GM23338 (cell line): ENCODE results near the gene SLC50A1. TPM values are rescaled to one million over a fixed set of nuclear protein-coding genes. Genes with fewer than 3 reads are reported as not detected.

Source experiments
- ATAC-seq: fragments of 200-7000 bp; cut with Tn5 transposase; 3 replicates; pipeline ENCODE4 v1.9.1; 2020
- DNase-seq: peaks from one replicate; pipeline ENCODE4 v3.0.0-alpha.2; 2015; ENCODE audit warnings: low spot score
- H2AFZ ChIP-seq: fragments of 200-600 bp; sonication (generic); 2 replicates; pipeline ENCODE4 v1.8.0; 2016; ENCODE audit warnings: antibody characterized with exemption, mild to moderate bottlenecking, moderate library complexity
- H3F3A ChIP-seq: fragments of 200-600 bp; sonication (generic); replicated peaks from 2 replicates; pipeline ENCODE4 v1.8.0; 2017; ENCODE audit warnings: antibody characterized with exemption, mixed run types, low read depth
- H3K27ac ChIP-seq: fragments of 200-600 bp; sonication (generic); 2 replicates; pipeline ENCODE4 v1.6.1; 2016; ENCODE audit warnings: low read depth
- H3K27me3 ChIP-seq: fragments of 200-600 bp; sonication (generic); 2 replicates; pipeline ENCODE4 v1.8.0; 2016; ENCODE audit warnings: mild to moderate bottlenecking, mixed run types, moderate library complexity; ENCODE audit not compliant: insufficient read depth
- H3K36me3 ChIP-seq: fragments of 200-600 bp; sonication (generic); 2 replicates; pipeline ENCODE4 v1.8.0; 2016; ENCODE audit warnings: mild to moderate bottlenecking; ENCODE audit not compliant: insufficient read depth
- H3K4me1 ChIP-seq: fragments of 200-600 bp; sonication (generic); 2 replicates; pipeline ENCODE4 v1.8.0; 2016; ENCODE audit warnings: mild to moderate bottlenecking, moderate library complexity; ENCODE audit not compliant: insufficient read depth
- H3K4me2 ChIP-seq: fragments of 200-600 bp; sonication (generic); 2 replicates; pipeline ENCODE4 v1.7.1; 2017; ENCODE audit warnings: mixed run types
- H3K4me3 ChIP-seq: fragments of 200-600 bp; sonication (generic); 2 replicates; pipeline ENCODE4 v1.6.1; 2016; ENCODE audit warnings: mixed run types
- H3K79me2 ChIP-seq: fragments of 200-600 bp; sonication (generic); replicated peaks from 2 replicates; pipeline ENCODE4 v1.8.0; 2017; ENCODE audit warnings: mild to moderate bottlenecking; ENCODE audit not compliant: insufficient read depth
- H3K9me2 ChIP-seq: fragments of 200-600 bp; sonication (generic); 2 replicates; pipeline ENCODE4 v1.8.0; 2017; ENCODE audit not compliant: insufficient read depth
- H4K20me1 ChIP-seq: fragments of 200-600 bp; sonication (generic); replicated peaks from 2 replicates; pipeline ENCODE4 v1.8.0; 2017; ENCODE audit warnings: mild to moderate bottlenecking; ENCODE audit not compliant: insufficient read depth
- H3K27ac Mint-ChIP-seq: 2 replicates; pipeline ENCODE4 v1.8.0; 2020; ENCODE audit warnings: inconsistent platforms, mild to moderate bottlenecking, moderate library complexity, mixed read lengths
- H3K27me3 Mint-ChIP-seq: 3 replicates; pipeline ENCODE4 v1.8.0; 2022; ENCODE audit warnings: low read depth, mild to moderate bottlenecking, moderate library complexity, mixed read lengths, inconsistent platforms; ENCODE audit not compliant: insufficient read depth, poor library complexity
- H3K36me3 Mint-ChIP-seq: 3 replicates; pipeline ENCODE4 v1.8.0; 2021; ENCODE audit warnings: low read depth, mild to moderate bottlenecking, inconsistent platforms, moderate library complexity, mixed read lengths
- H3K4me1 Mint-ChIP-seq: 3 replicates; pipeline ENCODE4 v1.8.0; 2020; ENCODE audit warnings: mild to moderate bottlenecking, inconsistent platforms, mixed read lengths
- H3K4me3 Mint-ChIP-seq: 3 replicates; pipeline ENCODE4 v1.8.0; 2021; ENCODE audit warnings: moderate library complexity, mild to moderate bottlenecking, inconsistent platforms, mixed read lengths
- H3K9me3 Mint-ChIP-seq: 3 replicates; pipeline ENCODE4 v1.8.0; 2020; ENCODE audit warnings: moderate library complexity, mild to moderate bottlenecking, inconsistent platforms, mixed read lengths
- CREB1 ChIP-seq: fragments of 250-450 bp; sonication (Bioruptor Pico); IDR thresholded peaks from 2 replicates; pipeline ENCODE4 v1.5.0; 2020; ENCODE audit warnings: low read depth, mild to moderate bottlenecking, moderate library complexity
- EZH2 ChIP-seq: fragments of 200-600 bp; sonication (generic); IDR thresholded peaks from one replicate; pipeline ENCODE4 v1.8.0; 2017; ENCODE audit warnings: antibody characterized with exemption, mild to moderate bottlenecking, low read depth; ENCODE audit not compliant: unreplicated experiment
- POLR2AphosphoS5 ChIP-seq: IDR thresholded peaks from 2 replicates; pipeline ENCODE4 v1.6.1; 2016; ENCODE audit warnings: antibody characterized with exemption, low read depth
- ZNF114 ChIP-seq: fragments of 250-450 bp; sonication (Bioruptor Pico); IDR thresholded peaks from 2 replicates; pipeline ENCODE4 v1.5.0; 2020; ENCODE audit warnings: mild to moderate bottlenecking, moderate library complexity
- ZNF331 ChIP-seq: fragments of 250-450 bp; sonication (Bioruptor Pico); IDR thresholded peaks from 2 replicates; pipeline ENCODE4 v1.5.0; 2020; ENCODE audit warnings: low read depth, mild to moderate bottlenecking, moderate library complexity
- ZNF462 ChIP-seq: fragments of 250-450 bp; sonication (Bioruptor Pico); IDR thresholded peaks from 2 replicates; pipeline ENCODE4 v1.5.0; 2020; ENCODE audit warnings: mild to moderate bottlenecking, moderate library complexity
- polyA plus RNA-seq: library from polyadenylated mRNA; unstranded; fragments of >200 nt; fragmentation: Nextera tagmentation; extraction: Ambion mirVana; gene quantifications from 2 replicates; pipeline ENCODE4 v1.2.1, GENCODE V29; 2016
- total RNA-seq: library from RNA; depleted of rRNA; stranded (reverse); fragments of >200 nt; shearing (Covaris generic); gene quantifications from 2 replicates; pipeline ENCODE4 v1.2.3, GENCODE V29; 2014
- TF ChIP-seq, protein P1 (sequence below): IDR thresholded peaks from one replicate; pipeline ENCODE4 v1.6.1; 2018; ENCODE audit warnings: antibody characterized with exemption; ENCODE audit not compliant: unreplicated experiment

SLC50A1 gene
- total and polyA plus RNA-seq, 2 experiments from 2014 or later, result 30.0 to 63.9 TPM

DNA sequence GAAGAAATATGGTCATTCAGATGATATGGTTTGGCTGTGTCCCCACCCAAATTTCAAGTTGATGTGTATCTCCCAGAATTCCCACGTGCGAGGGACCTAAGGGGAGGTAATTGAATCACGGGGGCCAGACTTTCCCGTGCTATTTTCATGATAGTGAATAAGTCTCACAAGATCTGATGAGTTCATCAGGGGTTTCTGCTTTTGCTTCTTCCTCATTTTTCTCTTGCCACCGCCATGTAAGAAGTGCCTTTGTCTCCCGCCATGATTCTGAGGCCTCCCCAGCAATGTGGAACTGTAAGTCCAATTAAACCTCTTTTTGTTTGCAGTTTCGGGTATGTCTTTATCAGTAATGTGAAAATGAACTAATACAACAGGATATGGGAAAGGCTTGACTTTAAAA, 6.1 kb downstream of the SLC50A1 start:
- ATAC-seq (no peak), DNase-seq (no peak)
- peaks cover 5% of the 10 kb centered on the region for H3K27me3 ChIP-seq
- H3K36me3 Mint-ChIP-seq, result peaks cover 13% of the 10 kb centered on the region
- TF ChIP-seq POLR2AphosphoS5, result no peak
- no peak for TF ChIP-seq ZNF462 (CRISPR knock-in tag)
- TF ChIP-seq ZNF114 (CRISPR knock-in tag), result no peak
- no peak for TF ChIP-seq EZH2
- TF ChIP-seq ZNF331, result no peak
- TF ChIP-seq, protein P1, sequence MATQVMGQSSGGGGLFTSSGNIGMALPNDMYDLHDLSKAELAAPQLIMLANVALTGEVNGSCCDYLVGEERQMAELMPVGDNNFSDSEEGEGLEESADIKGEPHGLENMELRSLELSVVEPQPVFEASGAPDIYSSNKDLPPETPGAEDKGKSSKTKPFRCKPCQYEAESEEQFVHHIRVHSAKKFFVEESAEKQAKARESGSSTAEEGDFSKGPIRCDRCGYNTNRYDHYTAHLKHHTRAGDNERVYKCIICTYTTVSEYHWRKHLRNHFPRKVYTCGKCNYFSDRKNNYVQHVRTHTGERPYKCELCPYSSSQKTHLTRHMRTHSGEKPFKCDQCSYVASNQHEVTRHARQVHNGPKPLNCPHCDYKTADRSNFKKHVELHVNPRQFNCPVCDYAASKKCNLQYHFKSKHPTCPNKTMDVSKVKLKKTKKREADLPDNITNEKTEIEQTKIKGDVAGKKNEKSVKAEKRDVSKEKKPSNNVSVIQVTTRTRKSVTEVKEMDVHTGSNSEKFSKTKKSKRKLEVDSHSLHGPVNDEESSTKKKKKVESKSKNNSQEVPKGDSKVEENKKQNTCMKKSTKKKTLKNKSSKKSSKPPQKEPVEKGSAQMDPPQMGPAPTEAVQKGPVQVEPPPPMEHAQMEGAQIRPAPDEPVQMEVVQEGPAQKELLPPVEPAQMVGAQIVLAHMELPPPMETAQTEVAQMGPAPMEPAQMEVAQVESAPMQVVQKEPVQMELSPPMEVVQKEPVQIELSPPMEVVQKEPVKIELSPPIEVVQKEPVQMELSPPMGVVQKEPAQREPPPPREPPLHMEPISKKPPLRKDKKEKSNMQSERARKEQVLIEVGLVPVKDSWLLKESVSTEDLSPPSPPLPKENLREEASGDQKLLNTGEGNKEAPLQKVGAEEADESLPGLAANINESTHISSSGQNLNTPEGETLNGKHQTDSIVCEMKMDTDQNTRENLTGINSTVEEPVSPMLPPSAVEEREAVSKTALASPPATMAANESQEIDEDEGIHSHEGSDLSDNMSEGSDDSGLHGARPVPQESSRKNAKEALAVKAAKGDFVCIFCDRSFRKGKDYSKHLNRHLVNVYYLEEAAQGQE, result no peak
- no peak for TF ChIP-seq CREB1
- peaks cover 9% of the 10 kb centered on the region for H3K4me1 ChIP-seq
- no peak overlapping the region for H3K4me2 ChIP-seq
- no peak overlapping the region for H3K4me3 Mint-ChIP-seq
- H3K27ac Mint-ChIP-seq, result no peak overlapping the region
- no peaks in the 10 kb centered on the region for H3K36me3 ChIP-seq
- H3K4me3 ChIP-seq, result no peak overlapping the region
- peaks cover 8% of the 10 kb centered on the region for H3K27me3 Mint-ChIP-seq
- no peaks in the 10 kb centered on the region for H3K9me3 Mint-ChIP-seq
- no peaks in the 10 kb centered on the region for H3K9me2 ChIP-seq
- H3K79me2 ChIP-seq, result peaks cover 22% of the 10 kb centered on the region
- H4K20me1 ChIP-seq, result peaks cover 13% of the 10 kb centered on the region
- H3K4me1 Mint-ChIP-seq, result peaks cover 6% of the 10 kb centered on the region; the same call in 2 of the 3 replicates
- H3F3A ChIP-seq, result peaks cover 18% of the 10 kb centered on the region; the same call in 1 of the 2 replicates
- no peak overlapping the region for H3K27ac ChIP-seq
- H2AFZ ChIP-seq, result no peak overlapping the region
